Measurements from ENCODE around the gene CCDC51.

- TF ChIP-seq POLR2A (IDR thresholded peaks at IDR 0.05; ENCODE audit: low read depth, low read length) = no peak
- TF ChIP-seq POLR2AphosphoS5 (IDR thresholded peaks at IDR 0.05; ENCODE audit: low read depth, low read length) = no peak
Observed at GRCh38 chr3:48429960-48430707, 9.8 kb downstream of the CCDC51 start, which contains the start of gene PLXNB1.
